Stimulated activated memory B cell treated with anti-CD40 and anti-IgM and Interleukin-4, amounts not matched to agents 10 μg/mL and 1 μg/mL and 100 μg/mL, for 72 hours (primary cell): Measurements from ENCODE around the gene AFM.
A peak's percentile ranks its signal among the peaks of the same experiment; 100 is the strongest.

Experiments used
- ATAC-seq: fragments of 150-1000 bp; cut with Tn5 transposase; 2 replicates; pipeline ENCODE4 v1.10.0; 2021
- H3K27ac Mint-ChIP-seq: one replicate; pipeline ENCODE4 v1.8.0; 2022; ENCODE audit warnings: mild to moderate bottlenecking, mixed read lengths
- H3K27me3 Mint-ChIP-seq: one replicate; pipeline ENCODE4 v1.8.0; 2022; ENCODE audit warnings: mixed read lengths
- H3K36me3 Mint-ChIP-seq: one replicate; pipeline ENCODE4 v1.8.0; 2022; ENCODE audit warnings: mixed read lengths
- H3K4me1 Mint-ChIP-seq: one replicate; pipeline ENCODE4 v1.8.0; 2022; ENCODE audit warnings: mixed read lengths
- H3K4me3 Mint-ChIP-seq: one replicate; pipeline ENCODE4 v1.8.0; 2022; ENCODE audit warnings: mild to moderate bottlenecking, moderate library complexity, mixed read lengths
- H3K9me3 Mint-ChIP-seq: one replicate; pipeline ENCODE4 v1.8.0; 2022; ENCODE audit warnings: mixed read lengths

Gene AFM

DNA sequence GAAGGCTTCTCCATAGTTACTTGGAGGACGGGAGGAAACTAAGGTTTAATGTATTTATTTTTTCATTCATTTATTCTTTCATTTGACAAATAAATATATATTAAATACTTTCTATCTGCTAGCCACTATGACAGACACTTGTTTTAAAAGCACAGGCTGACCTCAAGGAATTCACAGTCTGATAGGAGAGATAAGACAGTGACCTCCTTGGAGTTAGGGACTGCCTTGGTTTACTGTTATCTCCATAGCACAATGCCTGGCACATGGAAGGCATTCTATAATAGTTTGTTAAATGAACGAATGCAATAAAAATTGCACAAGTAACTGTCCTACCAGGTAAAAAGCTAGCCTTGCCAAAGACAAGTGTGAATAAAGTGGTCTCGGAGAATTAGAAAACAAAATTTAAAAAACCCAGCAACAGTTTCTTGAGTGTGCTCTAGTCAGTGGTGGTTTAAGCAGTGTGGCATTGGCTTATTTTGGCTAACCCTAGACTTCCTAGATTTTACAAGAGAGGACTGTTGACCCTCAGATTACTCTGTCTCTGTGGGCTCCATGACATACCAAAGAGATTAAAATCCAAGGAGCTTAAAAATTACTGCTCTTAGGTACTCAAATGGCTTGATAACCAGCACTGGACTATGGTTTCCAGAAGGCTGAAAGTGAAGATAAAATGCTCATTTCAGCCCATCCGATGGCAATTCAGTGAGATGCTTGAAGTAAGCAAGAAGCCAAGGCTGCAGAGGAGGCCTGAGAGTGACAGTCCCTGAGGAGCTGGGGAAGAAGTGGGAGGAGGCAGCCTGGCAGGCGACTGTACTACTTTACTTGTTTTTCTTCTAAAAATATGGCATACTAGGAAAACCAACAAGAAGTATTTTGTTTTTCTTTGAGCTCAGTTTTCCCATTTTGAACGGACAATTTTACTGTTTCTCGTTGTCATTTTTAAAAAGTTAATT lies 35.9 kb upstream of the AFM start:
- Mint-ChIP-seq H3K27ac (no peak overlapping the region), H3K36me3 (no peaks in the 10 kb centered on the region), H3K4me1 (no peaks in the 10 kb centered on the region), H3K27me3 (no peaks in the 10 kb centered on the region), H3K9me3 (no peaks in the 10 kb centered on the region), H3K4me3 (no peak overlapping the region)
- ATAC-seq, result no peak

- Mint-ChIP-seq H3K27ac (no peak overlapping the region), H3K9me3 (no peaks in the 10 kb centered on the region), H3K4me3 (no peak overlapping the region), H3K4me1 (no peaks in the 10 kb centered on the region), H3K36me3 (no peaks in the 10 kb centered on the region), H3K27me3 (no peaks in the 10 kb centered on the region)
- ATAC-seq, result peak; percentile 65
Measured at GRCh38 chr4:73446336-73446938, 35.1 kb upstream of the AFM start.

GRCh38 chr4:73447671-73448070 lies 33.9 kb upstream of the AFM start:
- Mint-ChIP-seq H3K9me3 (no peaks in the 10 kb centered on the region), H3K4me1 (no peaks in the 10 kb centered on the region), H3K36me3 (no peaks in the 10 kb centered on the region), H3K27ac (no peak overlapping the region), H3K27me3 (no peaks in the 10 kb centered on the region), H3K4me3 (no peak overlapping the region)
- no peak for ATAC-seq

DNA sequence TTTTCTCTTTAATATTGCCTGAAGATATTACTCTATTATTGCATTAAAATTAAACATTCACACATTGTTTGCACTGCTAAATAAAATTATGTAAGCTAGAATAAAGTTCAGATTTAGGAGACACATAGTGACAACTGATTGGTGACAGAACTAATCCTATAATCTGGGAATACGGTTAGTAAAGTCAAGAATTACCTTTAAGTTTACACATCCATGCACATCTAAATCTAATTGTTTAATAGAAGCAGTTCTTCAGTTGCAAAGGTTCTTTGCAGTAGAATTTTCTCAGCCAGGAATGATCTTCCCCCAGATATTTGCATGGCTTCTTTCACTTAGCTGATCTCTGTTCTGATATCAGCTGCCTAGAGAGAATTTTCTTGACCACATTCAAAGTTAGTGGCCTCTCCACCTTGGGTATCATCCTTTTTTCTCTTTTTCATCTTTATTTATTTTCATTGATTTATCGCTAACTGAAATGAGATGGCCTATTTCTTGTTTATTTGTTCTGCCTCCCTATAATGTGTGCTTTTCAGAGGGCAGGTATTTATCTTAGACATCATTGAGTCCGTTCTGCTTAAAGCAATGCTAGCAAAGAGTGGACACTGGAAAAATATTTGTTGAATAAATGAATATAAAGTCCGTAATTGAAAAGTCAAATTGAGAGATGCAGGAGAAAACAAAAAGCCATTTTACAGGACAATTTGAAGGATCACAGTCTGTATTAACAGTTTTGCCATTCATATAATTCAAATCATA lies 32.9 kb upstream of the AFM start:
- Mint-ChIP-seq H3K27ac (no peak overlapping the region), H3K4me3 (no peak overlapping the region), H3K27me3 (no peaks in the 10 kb centered on the region), H3K4me1 (no peaks in the 10 kb centered on the region), H3K9me3 (no peaks in the 10 kb centered on the region), H3K36me3 (no peaks in the 10 kb centered on the region)
- ATAC-seq, result no peak

- Mint-ChIP-seq H3K27ac (no peak overlapping the region), H3K4me3 (no peak overlapping the region), H3K36me3 (no peaks in the 10 kb centered on the region), H3K27me3 (no peaks in the 10 kb centered on the region), H3K4me1 (no peaks in the 10 kb centered on the region), H3K9me3 (no peaks in the 10 kb centered on the region)
- no peak for ATAC-seq
Measured at GRCh38 chr4:73450398-73451004, 31.0 kb upstream of the AFM start.

DNA sequence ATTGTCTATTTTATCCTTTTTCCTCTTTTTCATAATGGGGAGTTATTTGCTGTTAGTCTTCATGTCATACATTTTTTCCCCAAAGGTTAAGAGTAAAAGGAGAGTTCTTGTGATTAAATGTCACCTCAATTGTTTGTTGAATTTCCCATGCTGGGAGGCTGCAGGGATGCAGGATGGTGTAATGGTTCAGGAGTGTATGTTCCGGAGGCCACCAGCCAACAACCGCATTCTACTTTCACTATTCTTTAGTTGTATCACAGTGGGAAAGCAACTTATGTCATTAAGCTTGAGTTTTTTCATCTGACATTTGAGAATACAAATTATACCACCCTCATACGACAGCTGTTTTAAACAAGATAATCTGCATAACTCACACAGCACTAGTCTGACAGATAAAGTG lies 30.1 kb upstream of the AFM start:
- Mint-ChIP-seq H3K4me3 (no peak overlapping the region), H3K4me1 (no peaks in the 10 kb centered on the region), H3K9me3 (no peaks in the 10 kb centered on the region), H3K27ac (no peak overlapping the region), H3K36me3 (no peaks in the 10 kb centered on the region), H3K27me3 (peaks cover 5% of the 10 kb centered on the region)
- ATAC-seq, result no peak

GRCh38 chr4:73451981-73452747 lies 29.4 kb upstream of the AFM start:
- Mint-ChIP-seq H3K4me3 (no peak overlapping the region), H3K4me1 (no peaks in the 10 kb centered on the region), H3K9me3 (no peaks in the 10 kb centered on the region)

GRCh38 chr4:73452953-73453700 lies 28.4 kb upstream of the AFM start:
- Mint-ChIP-seq H3K4me3 (no peak overlapping the region), H3K27ac (no peak overlapping the region), H3K36me3 (no peaks in the 10 kb centered on the region), H3K4me1 (no peaks in the 10 kb centered on the region), H3K9me3 (no peaks in the 10 kb centered on the region), H3K27me3 (peaks cover 18% of the 10 kb centered on the region)
- ATAC-seq, result peak; percentile 24

More at GRCh38 chr4:73451981-73452747, 29.4 kb upstream of the AFM start:
- no peak for ATAC-seq
- no peak overlapping the region for H3K27ac Mint-ChIP-seq
- H3K27me3 Mint-ChIP-seq, result peaks cover 9% of the 10 kb centered on the region
- no peaks in the 10 kb centered on the region for H3K36me3 Mint-ChIP-seq

- H3K27ac Mint-ChIP-seq, result no peak overlapping the region
- no peaks in the 10 kb centered on the region for H3K4me1 Mint-ChIP-seq
- no peaks in the 10 kb centered on the region for H3K36me3 Mint-ChIP-seq
- ATAC-seq, result no peak
- H3K9me3 Mint-ChIP-seq, result no peaks in the 10 kb centered on the region
- H3K4me3 Mint-ChIP-seq, result no peak overlapping the region
- peaks cover 23% of the 10 kb centered on the region for H3K27me3 Mint-ChIP-seq
Measured at GRCh38 chr4:73453701-73454005, 27.9 kb upstream of the AFM start.

- H3K36me3 Mint-ChIP-seq, result no peaks in the 10 kb centered on the region
- peaks cover 26% of the 10 kb centered on the region for H3K27me3 Mint-ChIP-seq
- no peaks in the 10 kb centered on the region for H3K4me1 Mint-ChIP-seq
- no peak overlapping the region for H3K27ac Mint-ChIP-seq
- ATAC-seq, result no peak
- H3K4me3 Mint-ChIP-seq, result no peak overlapping the region
- no peaks in the 10 kb centered on the region for H3K9me3 Mint-ChIP-seq
Measured at GRCh38 chr4:73454920-73455319, 26.6 kb upstream of the AFM start.

DNA sequence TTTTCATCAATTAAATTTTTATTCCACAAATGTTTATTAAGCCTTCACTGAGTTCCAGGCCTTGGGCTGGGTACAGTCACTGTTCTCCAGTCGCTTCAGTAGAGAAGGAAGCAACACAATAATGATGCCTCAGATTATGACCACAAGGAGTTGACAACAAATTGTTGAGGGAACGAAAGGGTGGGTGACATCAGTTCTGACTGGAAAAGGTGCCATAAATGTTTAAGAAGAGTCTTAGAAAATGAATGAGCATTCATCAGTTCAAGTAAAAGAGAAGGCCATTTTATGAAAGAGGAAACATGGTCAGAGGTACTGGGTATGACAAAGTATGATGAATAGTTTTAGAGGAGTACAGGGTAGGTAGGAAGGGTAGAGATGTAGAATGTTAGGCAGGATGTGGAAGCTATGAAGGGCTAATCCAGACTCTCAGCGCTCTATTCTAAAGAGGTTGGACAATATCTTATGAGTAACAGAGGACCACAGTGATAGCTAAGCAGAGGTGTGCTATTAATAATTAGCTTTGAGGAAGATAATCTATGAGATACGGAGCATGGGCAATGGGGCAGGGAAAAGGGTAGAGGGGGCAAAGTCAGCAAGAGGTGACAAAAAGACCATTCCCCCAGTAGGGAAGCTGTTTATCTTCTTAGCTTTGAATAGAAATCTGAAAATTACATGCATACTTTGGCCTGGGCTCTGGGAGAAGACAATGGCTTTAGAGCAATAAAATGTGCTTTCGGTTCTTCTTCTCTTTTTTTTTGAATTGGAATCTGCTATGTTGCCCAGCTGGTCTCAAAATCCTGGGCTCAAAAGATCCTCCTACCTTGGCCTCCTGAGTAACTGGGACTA lies 25.1 kb upstream of the AFM start:
- no peak for ATAC-seq
- Mint-ChIP-seq H3K4me1 (peaks cover 5% of the 10 kb centered on the region), H3K27me3 (peaks cover 34% of the 10 kb centered on the region), H3K27ac (no peak overlapping the region), H3K9me3 (peaks cover 3% of the 10 kb centered on the region), H3K4me3 (no peak overlapping the region), H3K36me3 (no peaks in the 10 kb centered on the region)

DNA sequence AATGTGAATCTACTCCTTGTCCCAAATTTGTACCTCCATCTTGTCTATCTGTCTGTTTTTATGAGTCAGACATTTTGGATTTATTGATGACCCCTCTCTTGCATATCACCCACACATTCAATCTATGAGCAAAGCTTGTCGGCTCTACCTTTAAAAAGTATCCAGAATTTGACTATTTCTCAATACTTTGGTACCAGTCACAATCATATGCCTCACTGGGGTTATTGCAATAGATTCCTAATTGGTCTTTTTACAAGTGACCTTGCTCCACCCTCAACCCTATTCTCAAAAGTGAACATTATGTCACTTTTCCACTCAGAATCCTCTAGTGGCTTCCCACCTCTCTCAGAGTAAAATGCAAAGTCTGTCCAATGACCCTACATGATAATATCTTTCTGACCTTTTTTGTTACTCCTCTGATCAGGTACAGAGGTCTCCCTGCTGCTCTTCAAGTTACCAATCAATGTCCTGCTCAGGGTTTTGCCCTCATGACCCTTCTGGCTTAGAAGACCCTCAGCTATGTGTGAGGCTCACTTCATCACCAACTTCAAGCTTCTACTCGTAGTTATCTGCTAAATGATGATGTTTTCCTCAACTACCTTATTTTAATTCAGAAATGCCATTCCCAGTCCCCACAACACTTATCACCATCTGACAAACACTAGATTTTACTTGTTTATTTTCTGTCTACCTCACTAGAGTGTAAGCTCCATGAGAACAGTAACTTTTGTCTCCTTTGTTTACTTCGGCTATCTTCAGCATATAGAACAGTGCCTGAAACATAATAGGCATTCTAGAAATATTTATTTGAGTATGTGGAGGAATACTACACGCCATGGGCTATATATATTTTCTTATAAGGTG lies 23.1 kb upstream of the AFM start:
- H3K36me3 Mint-ChIP-seq, result no peaks in the 10 kb centered on the region
- peaks cover 5% of the 10 kb centered on the region for H3K4me1 Mint-ChIP-seq
- peaks cover 35% of the 10 kb centered on the region for H3K27me3 Mint-ChIP-seq
- no peak overlapping the region for H3K4me3 Mint-ChIP-seq
- peaks cover 3% of the 10 kb centered on the region for H3K9me3 Mint-ChIP-seq
- H3K27ac Mint-ChIP-seq, result no peak overlapping the region
- ATAC-seq, result no peak

GRCh38 chr4:73459048-73459421 lies 22.5 kb upstream of the AFM start:
- Mint-ChIP-seq H3K27me3 (peaks cover 35% of the 10 kb centered on the region), H3K27ac (no peak overlapping the region), H3K36me3 (no peaks in the 10 kb centered on the region), H3K4me3 (no peak overlapping the region), H3K4me1 (peaks cover 5% of the 10 kb centered on the region), H3K9me3 (peaks cover 3% of the 10 kb centered on the region)
- no peak for ATAC-seq
